Cortex of kidney (tissue), 1 donor: ENCODE results near the gene SAT1.

Source experiments
- DNase-seq: peaks from one replicate; lab custom pipeline; 2025; lab: John Stamatoyannopoulos, UW

The SAT1 gene

DNA sequence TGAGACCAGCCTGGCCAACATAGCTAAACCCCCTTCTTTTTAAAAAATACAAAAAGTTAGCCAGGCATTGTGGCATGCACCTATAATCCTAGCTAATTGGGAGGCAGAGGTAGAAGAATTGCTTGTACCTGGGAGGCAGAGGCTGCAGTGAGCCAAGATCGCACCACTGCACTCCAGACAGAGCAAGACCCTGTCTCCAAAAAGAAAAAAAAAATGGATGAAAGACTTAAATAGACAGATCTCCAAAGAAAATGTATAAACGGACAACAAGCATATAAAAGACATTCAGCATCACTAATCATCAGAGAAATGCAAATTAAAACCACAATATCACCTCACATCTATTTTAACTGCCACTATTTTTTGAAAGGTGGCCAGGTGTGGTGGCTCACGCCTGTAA is 6.6 kb upstream of the SAT1 start:
- DNase-seq, result no peak

DNA sequence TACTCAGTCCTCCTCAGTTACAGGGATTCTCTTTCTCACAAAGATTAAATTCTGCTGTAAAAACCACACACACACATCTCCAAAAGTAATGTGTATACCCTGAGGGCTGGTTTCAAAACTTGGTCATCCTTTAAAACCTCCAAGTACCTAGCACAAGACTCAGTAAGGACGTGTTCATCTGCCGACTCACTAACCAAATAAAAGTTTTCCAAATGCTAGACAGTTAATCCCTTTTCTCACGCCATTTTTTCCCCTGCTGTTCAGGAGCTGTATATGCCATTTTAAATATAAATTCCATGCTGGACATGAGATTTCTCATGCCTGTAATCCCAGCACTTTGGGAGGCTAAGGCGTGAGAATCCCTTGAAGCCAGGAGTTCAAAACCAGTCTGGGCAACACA is 3.9 kb upstream of the SAT1 start:
- no peak for DNase-seq

- no peak for DNase-seq
Observed at GRCh38 chrX:23782455-23782854, 518 bp upstream of the SAT1 start.

DNA sequence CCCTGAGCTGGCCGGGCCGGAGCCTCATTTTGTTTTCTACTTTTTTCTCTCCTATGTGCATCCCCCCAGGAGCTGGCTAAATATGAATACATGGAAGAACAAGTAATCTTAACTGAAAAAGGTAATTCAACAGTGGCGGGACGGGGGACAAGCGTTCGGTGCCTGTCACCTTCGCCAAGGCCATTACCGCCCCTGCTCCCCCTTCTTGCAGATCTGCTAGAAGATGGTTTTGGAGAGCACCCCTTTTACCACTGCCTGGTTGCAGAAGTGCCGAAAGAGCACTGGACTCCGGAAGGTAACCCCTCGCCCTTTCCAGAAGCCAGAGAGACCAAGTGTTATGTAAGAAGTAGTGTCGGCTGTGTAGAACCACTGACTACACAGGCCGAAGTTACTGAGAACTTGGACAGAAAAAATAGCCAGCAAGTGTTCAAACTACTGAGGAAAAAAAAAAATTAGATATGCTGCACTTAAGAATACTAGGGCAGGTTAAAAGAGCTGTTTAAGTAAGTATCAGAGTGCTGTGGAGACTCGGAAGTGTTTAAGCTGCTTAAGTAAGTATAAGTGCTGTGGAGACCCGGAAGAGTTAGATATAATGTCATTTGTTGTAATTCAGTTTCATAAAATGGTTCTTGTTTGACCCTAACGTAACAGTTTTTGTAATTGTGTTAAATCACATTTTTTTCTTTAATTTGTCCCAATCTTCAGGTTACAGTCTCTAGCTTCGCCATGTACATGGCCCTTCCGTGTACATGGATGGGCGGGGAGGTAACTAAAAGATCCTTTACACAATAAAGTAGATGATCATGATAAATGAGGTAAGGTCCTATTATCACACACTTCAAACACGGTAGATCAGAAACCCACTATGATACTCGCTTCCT is 856 bp downstream of the SAT1 start:
- no peak for DNase-seq

GRCh38 chrX:23784470-23785331 is 1.7 kb downstream of the SAT1 start:
- DNase-seq, result no peak

DNA sequence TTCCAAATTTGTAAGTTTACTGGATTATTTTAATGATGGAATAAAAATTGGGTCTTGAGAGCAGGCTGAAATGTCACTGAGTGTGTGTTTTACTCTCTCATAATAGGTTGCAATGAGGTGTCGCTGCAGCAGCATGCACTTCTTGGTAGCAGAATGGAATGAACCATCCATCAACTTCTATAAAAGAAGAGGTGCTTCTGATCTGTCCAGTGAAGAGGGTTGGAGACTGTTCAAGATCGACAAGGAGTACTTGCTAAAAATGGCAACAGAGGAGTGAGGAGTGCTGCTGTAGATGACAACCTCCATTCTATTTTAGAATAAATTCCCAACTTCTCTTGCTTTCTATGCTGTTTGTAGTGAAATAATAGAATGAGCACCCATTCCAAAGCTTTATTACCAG is 2.6 kb downstream of the SAT1 start:
- DNase-seq, result no peak

DNA sequence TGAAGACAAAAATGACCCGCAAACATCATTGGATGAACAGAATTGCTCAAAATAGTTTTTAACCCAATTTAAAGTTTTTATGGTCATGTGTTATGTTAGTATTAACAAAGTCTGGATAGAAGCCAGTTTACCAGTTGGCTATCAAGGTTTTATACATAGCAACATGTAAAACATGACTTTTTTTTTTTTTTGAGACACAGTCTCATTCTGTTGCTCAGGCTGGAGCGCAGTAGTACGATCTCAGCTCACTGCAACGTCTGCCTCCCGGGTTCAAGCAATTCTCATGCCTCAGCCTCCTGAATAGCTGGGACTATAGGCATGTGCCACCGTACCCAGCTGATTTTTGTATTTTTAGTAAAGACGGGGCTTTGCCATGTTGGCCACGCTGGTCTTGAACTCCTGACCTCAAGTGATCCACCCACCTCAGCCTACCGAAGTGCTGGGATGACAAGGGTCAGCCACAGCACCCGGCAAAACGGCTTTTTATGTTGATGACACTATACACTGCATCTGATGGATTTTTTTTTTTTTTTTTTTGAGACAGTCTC is 3.4 kb downstream of the SAT1 start:
- no peak for DNase-seq

GRCh38 chrX:23787745-23788118 is 4.8 kb downstream of the SAT1 start:
- no peak for DNase-seq

- DNase-seq, result no peak
Observed at GRCh38 chrX:23788521-23788920, 5.5 kb downstream of the SAT1 start.

DNA sequence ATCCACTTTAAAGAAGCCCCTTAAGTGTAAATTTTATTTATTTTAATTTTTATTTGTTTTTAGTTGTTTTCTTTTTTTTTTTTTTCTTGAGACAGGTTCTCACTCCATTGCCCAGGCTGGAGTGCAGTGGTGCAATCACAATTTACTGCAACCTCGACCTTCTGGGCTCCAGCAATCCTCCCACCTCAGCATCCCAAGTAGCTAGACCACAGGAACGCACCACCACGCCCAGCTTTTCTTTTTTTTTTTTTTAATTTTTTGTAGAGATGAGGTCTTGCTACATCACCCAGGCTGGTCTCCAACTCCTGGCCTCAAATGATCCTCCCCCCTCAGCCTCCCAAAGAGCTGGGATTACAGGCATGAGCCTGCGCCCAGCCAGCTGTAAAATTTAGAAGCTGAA is 6.0 kb downstream of the SAT1 start:
- DNase-seq, result no peak

GRCh38 chrX:23789386-23790154 is 6.6 kb downstream of the SAT1 start:
- no peak for DNase-seq

GRCh38 chrX:23790155-23790497 is 7.2 kb downstream of the SAT1 start:
- no peak for DNase-seq

- no peak for DNase-seq
Observed at GRCh38 chrX:23792861-23793553, 10.0 kb downstream of the SAT1 start.

- no peak for DNase-seq
Observed at GRCh38 chrX:23795221-23795620, 12.2 kb downstream of the SAT1 start.

GRCh38 chrX:23797371-23798128 is 14.6 kb downstream of the SAT1 start:
- DNase-seq, result no peak

DNA sequence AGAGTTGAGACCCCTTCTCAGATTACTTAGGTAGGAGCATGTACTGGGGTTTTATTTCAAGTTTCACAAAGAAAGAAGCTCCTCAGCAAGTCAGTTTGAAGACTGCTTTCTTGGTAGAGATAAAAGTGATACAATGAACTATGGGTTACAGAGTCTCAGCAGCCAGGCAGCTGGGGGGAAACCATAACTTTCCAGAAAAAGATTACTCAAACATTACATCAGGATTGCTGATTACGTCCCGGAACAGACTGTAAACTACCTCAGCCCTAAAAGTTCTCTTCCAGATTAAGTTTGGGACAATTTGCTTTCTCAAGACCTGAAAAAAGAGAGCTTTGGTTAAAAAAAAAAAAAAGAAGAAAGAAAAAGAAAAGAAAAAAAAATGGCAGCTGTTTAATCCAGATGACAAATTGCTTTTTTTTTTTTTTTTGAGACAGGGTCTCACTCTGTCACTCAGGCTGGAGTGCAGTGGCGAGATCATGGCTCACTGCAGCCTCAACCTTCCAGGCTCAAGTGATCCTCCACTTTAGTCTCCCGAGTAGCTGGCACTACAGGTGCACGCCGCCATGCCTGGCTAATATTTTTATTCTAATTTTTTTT is 16.6 kb downstream of the SAT1 start:
- DNase-seq, result no peak

- DNase-seq, result no peak
Observed at GRCh38 chrX:23802431-23802830, 19.5 kb downstream of the SAT1 start.

GRCh38 chrX:23803931-23804381 is 21.0 kb downstream of the SAT1 start:
- no peak for DNase-seq

DNA sequence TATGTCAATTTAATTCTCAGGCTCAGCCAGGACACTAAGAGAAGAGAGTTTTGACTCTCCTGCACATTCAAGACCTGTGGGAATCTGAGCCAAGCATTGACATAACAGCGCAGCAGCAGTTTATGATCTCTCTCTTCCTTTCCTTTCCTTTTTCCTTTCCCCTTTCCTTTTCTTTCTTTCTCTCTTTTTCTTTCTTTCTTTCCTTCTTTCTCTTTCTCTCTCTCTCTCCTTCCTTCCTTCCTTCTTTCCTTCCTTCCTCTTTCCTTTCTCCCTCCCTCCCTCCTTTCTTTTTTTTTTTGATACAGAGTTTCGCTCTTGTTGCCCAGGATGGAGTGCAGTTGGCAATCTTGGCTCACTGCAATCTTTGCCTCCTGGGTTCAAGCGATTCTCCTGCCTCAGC is 21.6 kb downstream of the SAT1 start:
- DNase-seq, result no peak

- no peak for DNase-seq
Observed at GRCh38 chrX:23805389-23805788, 22.4 kb downstream of the SAT1 start.
